ENCODE results near the gene NCBP3. TPM values are rescaled to one million over a fixed set of nuclear protein-coding genes. Genes with fewer than 3 reads are reported as not detected.

NCBP3 gene
- total RNA-seq, 1 experiment from 2014 or later = 28.1 TPM

GRCh38 chr17:3782751-3783150 is 63.3 kb downstream of the NCBP3 start:
- in situ Hi-C loops (cut with HindIII; ENCODE audit: low pct_unique_long_range_greater_than_20kb, low sequenced_read_pairs) = no loop called here
- no peak for ATAC-seq
- DNase-seq (ENCODE audit: low read depth, low spot score) = no peak
- no TSS peak for BruUV-seq (replicated peaks)
- CTCF ChIA-PET = no interaction called here
- no peaks in the 10 kb centered on the region for H3K4me1 ChIP-seq (ENCODE audit: control insufficient read depth, insufficient read depth, low read length)
- no peaks in the 10 kb centered on the region for H3K27me3 ChIP-seq (ENCODE audit: control insufficient read depth, insufficient read depth, low read length)
- no peaks in the 10 kb centered on the region for H3K9me3 ChIP-seq (ENCODE audit: control insufficient read depth, insufficient read depth, low read depth, low read length)
- no peak overlapping the region for H3K4me3 ChIP-seq (ENCODE audit: low read depth in 2 of 2, low read length in 2 of 2)
- no peak overlapping the region for H3K27ac ChIP-seq (ENCODE audit: low read length)
- intact Hi-C loops (cut with micrococcal nuclease; ENCODE audit: unreplicated experiment) = no loop called here
- H3K36me3 ChIP-seq (ENCODE audit: control insufficient read depth, insufficient read depth, low read length) = no peaks in the 10 kb centered on the region
- TF ChIP-seq CTCF (IDR thresholded peaks at IDR 0.05) = no peak
- no peak for TF ChIP-seq SIN3A (IDR thresholded peaks at IDR 0.05; ENCODE audit: borderline replicate concordance, insufficient read depth, low read depth, low read length)
- no peak for TF ChIP-seq TCF7L2 (IDR thresholded peaks at IDR 0.05; ENCODE audit: low read depth, low read length)
- no peak for TF ChIP-seq REST (IDR thresholded peaks at IDR 0.05; ENCODE audit: insufficient read depth in 1 of 2, low read depth in 2 of 2, low read length in 1 of 2)
- TF ChIP-seq POLR2AphosphoS5 (IDR thresholded peaks at IDR 0.05; ENCODE audit: low read depth, low read length) = no peak
- POLR2A ChIA-PET = no interaction called here

- no peaks in the 10 kb centered on the region for H3K36me3 ChIP-seq (ENCODE audit: control insufficient read depth, insufficient read depth, low read length)
- BruUV-seq (replicated peaks) = no TSS peak
- no peak overlapping the region for H3K4me3 ChIP-seq (ENCODE audit: low read depth in 2 of 2, low read length in 2 of 2)
- H3K9me3 ChIP-seq (ENCODE audit: control insufficient read depth, insufficient read depth, low read depth, low read length) = no peaks in the 10 kb centered on the region
- intact Hi-C loops (cut with micrococcal nuclease; ENCODE audit: unreplicated experiment) (no loop called here), in situ Hi-C loops (cut with HindIII; ENCODE audit: low pct_unique_long_range_greater_than_20kb, low sequenced_read_pairs) (no loop called here)
- ChIA-PET CTCF (interaction anchor here (0.6 kb wide), 1 partner anchor 15 kb away, joined by 8 read pairs; no protein-coding TSS in a partner anchor), POLR2A (no interaction called here)
- H3K27me3 ChIP-seq (ENCODE audit: control insufficient read depth, insufficient read depth, low read length) = no peaks in the 10 kb centered on the region
- ATAC-seq = no peak
- no peak overlapping the region for H3K27ac ChIP-seq (ENCODE audit: low read length)
- TF ChIP-seq CTCF (IDR thresholded peaks at IDR 0.05) (no peak), SIN3A (IDR thresholded peaks at IDR 0.05; ENCODE audit: borderline replicate concordance, insufficient read depth, low read depth, low read length) (no peak), POLR2AphosphoS5 (IDR thresholded peaks at IDR 0.05; ENCODE audit: low read depth, low read length) (no peak), REST (IDR thresholded peaks at IDR 0.05; ENCODE audit: insufficient read depth in 1 of 2, low read depth in 2 of 2, low read length in 1 of 2) (no peak), TCF7L2 (IDR thresholded peaks at IDR 0.05; ENCODE audit: low read depth, low read length) (no peak)
- DNase-seq (ENCODE audit: low read depth, low spot score) = no peak
- no peaks in the 10 kb centered on the region for H3K4me1 ChIP-seq (ENCODE audit: control insufficient read depth, insufficient read depth, low read length)
These were observed 65.1 kb downstream of the NCBP3 start for GRCh38 chr17:3780986-3781385.

Measured in Panc1 (cell line).